ENCODE results near the gene PKIG.

Gene PKIG

GRCh38 chr20:44657875-44658274 is 75.5 kb downstream of the PKIG start:
- CTCF ChIA-PET, result no interaction called here
- DNase-seq (ENCODE audit: low read depth, low spot score), result no peak
- TF ChIP-seq, protein P1, sequence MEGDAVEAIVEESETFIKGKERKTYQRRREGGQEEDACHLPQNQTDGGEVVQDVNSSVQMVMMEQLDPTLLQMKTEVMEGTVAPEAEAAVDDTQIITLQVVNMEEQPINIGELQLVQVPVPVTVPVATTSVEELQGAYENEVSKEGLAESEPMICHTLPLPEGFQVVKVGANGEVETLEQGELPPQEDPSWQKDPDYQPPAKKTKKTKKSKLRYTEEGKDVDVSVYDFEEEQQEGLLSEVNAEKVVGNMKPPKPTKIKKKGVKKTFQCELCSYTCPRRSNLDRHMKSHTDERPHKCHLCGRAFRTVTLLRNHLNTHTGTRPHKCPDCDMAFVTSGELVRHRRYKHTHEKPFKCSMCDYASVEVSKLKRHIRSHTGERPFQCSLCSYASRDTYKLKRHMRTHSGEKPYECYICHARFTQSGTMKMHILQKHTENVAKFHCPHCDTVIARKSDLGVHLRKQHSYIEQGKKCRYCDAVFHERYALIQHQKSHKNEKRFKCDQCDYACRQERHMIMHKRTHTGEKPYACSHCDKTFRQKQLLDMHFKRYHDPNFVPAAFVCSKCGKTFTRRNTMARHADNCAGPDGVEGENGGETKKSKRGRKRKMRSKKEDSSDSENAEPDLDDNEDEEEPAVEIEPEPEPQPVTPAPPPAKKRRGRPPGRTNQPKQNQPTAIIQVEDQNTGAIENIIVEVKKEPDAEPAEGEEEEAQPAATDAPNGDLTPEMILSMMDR (IDR thresholded peaks at IDR 0.05; ENCODE audit: insufficient read depth, low read length, missing control alignments), result no peak
- POLR2A ChIA-PET, result no interaction called here
- no peak overlapping the region for H3K4me3 ChIP-seq (ENCODE audit: low read depth, low read length)

GRCh38 chr20:44658810-44659209 is 76.4 kb downstream of the PKIG start:
- CTCF ChIA-PET, result no interaction called here

DNA sequence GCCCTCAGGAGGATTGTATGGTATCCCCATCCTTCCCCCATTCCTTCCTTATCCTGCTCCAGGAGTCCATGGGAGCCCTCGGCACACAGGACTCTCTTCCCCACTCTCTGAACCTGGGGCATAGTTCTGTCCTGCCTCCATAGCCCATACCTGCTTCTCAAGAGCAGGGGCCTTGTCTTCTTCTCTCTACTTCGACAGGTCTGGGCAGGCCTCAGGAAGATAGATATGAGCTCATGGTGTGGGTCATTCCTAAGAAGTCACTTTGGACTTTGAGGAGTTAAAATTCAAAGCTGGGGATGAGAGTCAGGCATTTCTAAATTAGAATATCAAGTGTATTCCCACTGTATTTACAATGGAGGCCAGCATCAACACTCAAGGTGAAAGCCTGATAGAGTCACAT is 77.6 kb downstream of the PKIG start:
- H3K4me3 ChIP-seq (ENCODE audit: low read depth, low read length), result no peak overlapping the region
- DNase-seq (ENCODE audit: low read depth, low spot score), result no peak
- POLR2A ChIA-PET, result no interaction called here
- CTCF ChIA-PET, result no interaction called here
- TF ChIP-seq, protein P1 (IDR thresholded peaks at IDR 0.05; ENCODE audit: insufficient read depth, low read length, missing control alignments), result no peak

More at GRCh38 chr20:44658810-44659209, 76.4 kb downstream of the PKIG start:
- TF ChIP-seq, protein P1 (IDR thresholded peaks at IDR 0.05; ENCODE audit: insufficient read depth, low read length, missing control alignments), result no peak
- DNase-seq (ENCODE audit: low read depth, low spot score), result no peak
- H3K4me3 ChIP-seq (ENCODE audit: low read depth, low read length), result no peak overlapping the region
- POLR2A ChIA-PET, result no interaction called here

DNA sequence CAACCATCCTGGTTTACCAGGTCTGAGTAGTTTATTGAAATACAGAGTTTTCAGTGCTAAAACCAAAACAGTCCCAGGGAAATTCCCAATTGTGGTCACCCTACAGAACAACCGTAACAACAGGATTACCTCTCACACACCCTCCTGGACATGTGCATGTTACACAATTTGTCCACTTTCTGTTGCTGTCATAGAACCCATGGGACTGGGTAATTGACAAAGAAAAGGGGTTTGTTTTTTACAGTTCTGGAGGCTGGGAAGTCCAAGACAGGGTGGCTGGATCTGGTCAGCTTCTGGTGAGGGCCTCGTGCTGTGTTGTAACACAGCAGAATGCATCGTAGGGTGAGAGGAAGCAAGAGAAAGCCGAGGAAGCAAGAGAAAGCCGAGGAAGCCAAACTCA is 78.2 kb downstream of the PKIG start:
- no peak overlapping the region for H3K4me3 ChIP-seq (ENCODE audit: low read depth, low read length)
- no peak for DNase-seq (ENCODE audit: low read depth, low spot score)
- CTCF ChIA-PET, result no interaction called here
- POLR2A ChIA-PET, result no interaction called here
- TF ChIP-seq, protein P1 (IDR thresholded peaks at IDR 0.05; ENCODE audit: insufficient read depth, low read length, missing control alignments), result no peak

GRCh38 chr20:44662261-44662660 is 79.9 kb downstream of the PKIG start:
- no peak for DNase-seq (ENCODE audit: low read depth, low spot score)
- ChIA-PET CTCF (interaction anchor here (0.8 to 1.0 kb wide), 2 partner anchors 22 to 71 kb away, joined by 3 to 4 read pairs; no protein-coding TSS in a partner anchor), POLR2A (no interaction called here)
- H3K4me3 ChIP-seq (ENCODE audit: low read depth, low read length), result no peak overlapping the region
- TF ChIP-seq, protein P1 (IDR thresholded peaks at IDR 0.05; ENCODE audit: insufficient read depth, low read length, missing control alignments), result no peak

DNA sequence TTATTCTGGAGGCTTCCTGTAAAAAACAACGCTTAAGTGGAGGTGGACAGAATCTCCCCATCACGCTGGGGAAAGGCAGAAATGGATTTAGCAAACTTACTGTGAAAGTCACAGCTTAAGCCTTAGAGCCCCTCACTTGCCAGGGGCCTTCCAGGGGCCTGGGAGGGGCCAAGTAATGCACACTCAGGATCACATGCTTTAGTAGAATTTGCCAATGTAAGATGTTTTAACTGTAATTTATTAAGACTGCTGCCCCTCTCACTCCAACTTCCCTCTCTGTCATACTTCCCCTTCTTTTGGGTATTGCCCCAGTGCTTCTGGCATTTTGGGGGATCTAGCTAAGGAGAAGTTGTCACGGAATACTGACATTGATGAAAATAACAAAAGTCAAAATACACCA is 81.8 kb downstream of the PKIG start:
- H3K4me3 ChIP-seq (ENCODE audit: low read depth, low read length), result no peak overlapping the region
- CTCF ChIA-PET, result interaction anchor here (0.9 to 1.3 kb wide), 4 partner anchors 15 to 68 kb away, joined by 3 to 5 read pairs (median 4); no protein-coding TSS in a partner anchor
- TF ChIP-seq, protein P1 (IDR thresholded peaks at IDR 0.05; ENCODE audit: insufficient read depth, low read length, missing control alignments), result no peak
- no peak for DNase-seq (ENCODE audit: low read depth, low spot score)
- POLR2A ChIA-PET, result no interaction called here

All from AG04449 (cell line).